ENCODE data around the gene HEPACAM2.

The HEPACAM2 gene

DNA sequence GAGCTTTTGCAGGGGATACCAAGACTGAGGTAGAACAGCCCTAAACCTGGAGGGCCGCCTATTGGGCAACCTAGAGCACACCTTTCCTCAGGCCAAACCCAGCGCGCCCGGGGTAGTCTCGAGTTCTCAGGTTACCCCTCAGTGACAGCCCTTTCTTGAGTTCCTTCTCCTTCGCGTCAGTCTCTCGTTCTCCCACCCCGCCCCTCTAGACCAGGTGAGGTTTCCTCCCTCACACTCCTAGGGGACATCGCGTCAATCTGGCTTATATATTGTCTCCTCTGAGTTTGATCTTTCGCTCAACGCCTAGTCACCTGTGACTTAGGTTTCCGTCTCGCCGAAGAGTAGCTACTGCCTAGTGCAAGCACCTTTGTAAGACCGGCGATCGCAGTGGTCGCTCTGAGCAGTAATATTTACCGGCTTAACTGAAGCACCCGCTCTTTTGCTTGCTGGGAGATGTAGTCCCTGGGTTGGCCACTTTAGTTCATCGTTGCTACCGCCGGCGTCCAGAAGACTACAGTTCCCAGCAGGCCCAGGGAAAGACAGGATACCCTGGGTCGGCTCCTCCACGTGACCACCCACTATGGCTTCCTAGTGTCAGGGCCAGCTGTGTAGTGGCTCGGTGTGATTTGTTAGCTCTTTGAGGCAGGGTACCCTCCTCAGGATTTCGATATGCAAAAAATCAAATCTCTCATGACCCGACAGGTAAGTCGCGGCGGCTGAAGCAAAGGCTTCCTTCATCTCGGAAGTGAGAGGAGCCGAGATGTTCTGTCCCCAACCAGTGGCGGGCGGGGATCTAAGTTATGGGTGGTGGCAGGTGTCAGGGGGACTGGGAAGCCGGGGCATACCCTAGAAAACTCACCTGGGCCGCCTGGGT is 5.8 kb upstream of the HEPACAM2 start, which contains the start of gene VPS50:
VPS50 (plus strand) TSS at position 568 of the 874 bp plus-strand sequence; CDS start at position 670, 102 bp downstream.
- no peaks in the 10 kb centered on the region for H3K27me3 ChIP-seq (ENCODE audit: control insufficient read depth, insufficient read depth, low read length)

GRCh38 chr7:93231259-93231658 is 5.0 kb upstream of the HEPACAM2 start:
- Histone ChIP-seq H3K9ac (ENCODE audit: low read length) (peak overlapping the region; percentile 95), H3K9me3 (ENCODE audit: control insufficient read depth, low read length) (no peaks in the 10 kb centered on the region), H3K36me3 (ENCODE audit: control insufficient read depth, insufficient read depth, low read length) (no peaks in the 10 kb centered on the region), H3K4me1 (ENCODE audit: control insufficient read depth, insufficient read depth, low read length) (peaks cover 4% of the 10 kb centered on the region), H3K27me3 (ENCODE audit: control insufficient read depth, insufficient read depth, low read length) (no peaks in the 10 kb centered on the region), H3K4me3 (ENCODE audit: low read length) (peak overlapping the region; percentile 100)

More for the DNA sequence above, 5.8 kb upstream of the HEPACAM2 start, which contains the start of gene VPS50:
- Histone ChIP-seq H3K9me3 (ENCODE audit: control insufficient read depth, low read length) (no peaks in the 10 kb centered on the region), H3K4me1 (ENCODE audit: control insufficient read depth, insufficient read depth, low read length) (peaks cover 4% of the 10 kb centered on the region), H3K4me3 (ENCODE audit: low read length) (peak within 1 kb of the TSS; percentile 100), H3K9ac (ENCODE audit: low read length) (peak within 1 kb of the TSS; percentile 95), H3K36me3 (ENCODE audit: control insufficient read depth, insufficient read depth, low read length) (no peaks in the 10 kb centered on the region)

GRCh38 chr7:93228302-93228701 is 2.0 kb upstream of the HEPACAM2 start:
- H3K4me1 ChIP-seq (ENCODE audit: control insufficient read depth, insufficient read depth, low read length) = peaks cover 4% of the 10 kb centered on the region
- no peaks in the 10 kb centered on the region for H3K27me3 ChIP-seq (ENCODE audit: control insufficient read depth, insufficient read depth, low read length)
- H3K9me3 ChIP-seq (ENCODE audit: control insufficient read depth, low read length) = no peaks in the 10 kb centered on the region
- H3K9ac ChIP-seq (ENCODE audit: low read length) = peak overlapping the region; percentile 5
- H3K4me3 ChIP-seq (ENCODE audit: low read length) = no peak overlapping the region
- no peaks in the 10 kb centered on the region for H3K36me3 ChIP-seq (ENCODE audit: control insufficient read depth, insufficient read depth, low read length)

GRCh38 chr7:93219868-93220267 is 6.4 kb downstream of the HEPACAM2 start:
- Histone ChIP-seq H3K9ac (ENCODE audit: low read length) (no peak overlapping the region), H3K4me1 (ENCODE audit: control insufficient read depth, insufficient read depth, low read length) (peaks cover 10% of the 10 kb centered on the region), H3K4me3 (ENCODE audit: low read length) (no peak overlapping the region), H3K36me3 (ENCODE audit: control insufficient read depth, insufficient read depth, low read length) (no peaks in the 10 kb centered on the region), H3K27me3 (ENCODE audit: control insufficient read depth, insufficient read depth, low read length) (no peaks in the 10 kb centered on the region), H3K9me3 (ENCODE audit: control insufficient read depth, low read length) (no peaks in the 10 kb centered on the region)

- Histone ChIP-seq H3K27me3 (ENCODE audit: control insufficient read depth, insufficient read depth, low read length) (no peaks in the 10 kb centered on the region), H3K36me3 (ENCODE audit: control insufficient read depth, insufficient read depth, low read length) (no peaks in the 10 kb centered on the region)
Observed at GRCh38 chr7:93218997-93219827, 7.1 kb downstream of the HEPACAM2 start.

GRCh38 chr7:93212881-93213280 is 13.4 kb downstream of the HEPACAM2 start:
- H3K27me3 ChIP-seq (ENCODE audit: control insufficient read depth, insufficient read depth, low read length) = no peaks in the 10 kb centered on the region
- no peak overlapping the region for H3K9ac ChIP-seq (ENCODE audit: low read length)
- H3K4me3 ChIP-seq (ENCODE audit: low read length) = no peak overlapping the region
- H3K36me3 ChIP-seq (ENCODE audit: control insufficient read depth, insufficient read depth, low read length) = no peaks in the 10 kb centered on the region
- H3K9me3 ChIP-seq (ENCODE audit: control insufficient read depth, low read length) = no peaks in the 10 kb centered on the region
- H3K4me1 ChIP-seq (ENCODE audit: control insufficient read depth, insufficient read depth, low read length) = peaks cover 3% of the 10 kb centered on the region

More at GRCh38 chr7:93218997-93219827, 7.1 kb downstream of the HEPACAM2 start:
- no peak overlapping the region for H3K9ac ChIP-seq (ENCODE audit: low read length)
- no peaks in the 10 kb centered on the region for H3K9me3 ChIP-seq (ENCODE audit: control insufficient read depth, low read length)
- H3K4me1 ChIP-seq (ENCODE audit: control insufficient read depth, insufficient read depth, low read length) = peaks cover 10% of the 10 kb centered on the region
- no peak overlapping the region for H3K4me3 ChIP-seq (ENCODE audit: low read length)

GRCh38 chr7:93211228-93211818 is 14.9 kb downstream of the HEPACAM2 start:
- Histone ChIP-seq H3K9ac (ENCODE audit: low read length) (no peak overlapping the region), H3K9me3 (ENCODE audit: control insufficient read depth, low read length) (no peaks in the 10 kb centered on the region), H3K36me3 (ENCODE audit: control insufficient read depth, insufficient read depth, low read length) (no peaks in the 10 kb centered on the region), H3K4me3 (ENCODE audit: low read length) (no peak overlapping the region), H3K27me3 (ENCODE audit: control insufficient read depth, insufficient read depth, low read length) (no peaks in the 10 kb centered on the region), H3K4me1 (ENCODE audit: control insufficient read depth, insufficient read depth, low read length) (peaks cover 3% of the 10 kb centered on the region)

- peaks cover 13% of the 10 kb centered on the region for H3K4me1 ChIP-seq (ENCODE audit: control insufficient read depth, insufficient read depth, low read length)
- no peak overlapping the region for H3K9ac ChIP-seq (ENCODE audit: low read length)
- no peak overlapping the region for H3K4me3 ChIP-seq (ENCODE audit: low read length)
- H3K36me3 ChIP-seq (ENCODE audit: control insufficient read depth, insufficient read depth, low read length) = no peaks in the 10 kb centered on the region
- H3K27me3 ChIP-seq (ENCODE audit: control insufficient read depth, insufficient read depth, low read length) = no peaks in the 10 kb centered on the region
- no peaks in the 10 kb centered on the region for H3K9me3 ChIP-seq (ENCODE audit: control insufficient read depth, low read length)
Observed at GRCh38 chr7:93205046-93205445, 21.2 kb downstream of the HEPACAM2 start.

- Histone ChIP-seq H3K4me3 (ENCODE audit: low read length) (no peak overlapping the region), H3K9me3 (ENCODE audit: control insufficient read depth, low read length) (no peaks in the 10 kb centered on the region), H3K9ac (ENCODE audit: low read length) (no peak overlapping the region), H3K27me3 (ENCODE audit: control insufficient read depth, insufficient read depth, low read length) (no peaks in the 10 kb centered on the region), H3K4me1 (ENCODE audit: control insufficient read depth, insufficient read depth, low read length) (peaks cover 13% of the 10 kb centered on the region), H3K36me3 (ENCODE audit: control insufficient read depth, insufficient read depth, low read length) (no peaks in the 10 kb centered on the region)
Observed at GRCh38 chr7:93203496-93203895, 22.8 kb downstream of the HEPACAM2 start.

DNA sequence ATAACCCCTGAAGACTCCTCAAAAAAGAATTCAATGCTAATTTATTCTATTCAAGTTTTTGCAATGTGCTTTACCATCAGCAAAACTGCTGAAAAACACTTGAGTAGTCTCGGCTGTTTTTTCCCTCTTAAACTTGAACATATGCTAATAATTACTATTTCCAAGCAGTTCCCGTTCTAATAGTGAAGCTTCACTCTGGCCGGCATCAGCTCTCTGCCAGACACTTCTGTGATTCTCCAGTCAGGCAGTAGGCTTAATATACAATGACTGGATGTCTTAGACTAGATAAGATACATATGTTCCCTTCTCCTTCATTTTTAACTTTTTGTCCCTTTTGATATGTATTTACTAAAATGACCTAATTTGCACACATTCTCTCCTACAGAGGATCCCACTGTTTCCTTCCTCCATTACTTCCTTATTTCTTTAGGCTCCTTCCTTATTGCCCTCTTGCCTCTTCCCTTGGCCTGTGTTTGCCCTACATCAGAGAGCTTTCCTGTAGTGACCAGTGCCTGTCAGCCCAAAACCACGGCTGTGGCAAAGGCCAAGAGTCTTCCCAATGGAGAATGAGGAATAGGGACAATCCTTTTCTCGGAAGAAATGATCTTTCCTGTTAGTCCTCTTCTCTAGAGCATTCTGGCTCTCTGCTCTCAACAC is 23.5 kb downstream of the HEPACAM2 start:
- no peak overlapping the region for H3K4me3 ChIP-seq (ENCODE audit: low read length)

GRCh38 chr7:93198472-93198871 is 27.8 kb downstream of the HEPACAM2 start:
- Histone ChIP-seq H3K4me1 (ENCODE audit: control insufficient read depth, insufficient read depth, low read length) (peaks cover 21% of the 10 kb centered on the region), H3K4me3 (ENCODE audit: low read length) (no peak overlapping the region), H3K36me3 (ENCODE audit: control insufficient read depth, insufficient read depth, low read length) (no peaks in the 10 kb centered on the region), H3K9ac (ENCODE audit: low read length) (no peak overlapping the region), H3K27me3 (ENCODE audit: control insufficient read depth, insufficient read depth, low read length) (no peaks in the 10 kb centered on the region), H3K9me3 (ENCODE audit: control insufficient read depth, low read length) (no peaks in the 10 kb centered on the region)

More for the DNA sequence above, 23.5 kb downstream of the HEPACAM2 start:
- Histone ChIP-seq H3K36me3 (ENCODE audit: control insufficient read depth, insufficient read depth, low read length) (no peaks in the 10 kb centered on the region), H3K27me3 (ENCODE audit: control insufficient read depth, insufficient read depth, low read length) (no peaks in the 10 kb centered on the region), H3K4me1 (ENCODE audit: control insufficient read depth, insufficient read depth, low read length) (peaks cover 13% of the 10 kb centered on the region), H3K9me3 (ENCODE audit: control insufficient read depth, low read length) (no peaks in the 10 kb centered on the region), H3K9ac (ENCODE audit: low read length) (no peak overlapping the region)

Data from mucosa of stomach (tissue), 1 donor.